GM18867 (cell line): ENCODE data around the gene EEFSEC.

Experiments used
- ATAC-seq: cut with Tn5 transposase; IDR thresholded peaks from one replicate; pipeline ENCODE4 v1.9.1; 2021; ENCODE audit warnings: mild to moderate bottlenecking, moderate library complexity; ENCODE audit not compliant: unreplicated experiment

Gene EEFSEC

DNA sequence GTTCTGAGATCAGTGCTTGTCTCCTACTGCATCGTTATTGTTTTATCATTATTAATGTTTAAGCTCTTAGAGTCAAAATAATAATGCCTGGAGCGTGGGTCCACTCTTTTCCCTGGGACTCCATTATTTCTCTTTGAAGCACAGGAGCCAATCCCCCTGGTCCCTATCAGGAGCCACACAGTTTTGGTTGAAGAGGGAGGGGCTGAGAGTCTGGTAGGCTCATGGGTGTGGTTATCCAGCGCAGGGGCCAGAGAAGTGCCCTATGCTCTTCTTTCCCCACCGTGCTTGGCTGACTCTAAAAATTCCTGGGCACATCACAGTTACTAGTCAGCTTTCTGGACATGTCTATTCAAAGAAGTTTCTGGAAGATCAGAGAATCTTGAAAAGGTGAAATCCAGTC is 191.9 kb downstream of the EEFSEC start:
- no peak for ATAC-seq

DNA sequence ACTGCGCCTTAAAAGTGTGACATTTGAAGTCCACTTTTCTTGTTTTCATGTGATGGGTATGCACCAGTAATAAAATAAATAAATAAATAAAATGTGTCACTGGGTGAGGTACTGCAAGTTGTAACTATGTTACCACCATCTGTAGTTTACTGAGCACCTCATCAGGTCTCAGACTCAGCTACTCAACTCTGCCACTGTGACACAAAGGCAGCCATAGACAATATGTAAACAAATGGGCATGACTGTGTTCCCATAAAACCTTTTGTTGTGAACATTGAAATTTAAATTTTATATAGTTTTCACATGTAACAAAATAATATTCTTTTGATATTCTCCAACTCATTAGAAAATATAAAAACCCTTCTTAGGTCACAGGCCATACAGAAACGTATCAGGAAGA is 193.3 kb downstream of the EEFSEC start:
- ATAC-seq: no peak

DNA sequence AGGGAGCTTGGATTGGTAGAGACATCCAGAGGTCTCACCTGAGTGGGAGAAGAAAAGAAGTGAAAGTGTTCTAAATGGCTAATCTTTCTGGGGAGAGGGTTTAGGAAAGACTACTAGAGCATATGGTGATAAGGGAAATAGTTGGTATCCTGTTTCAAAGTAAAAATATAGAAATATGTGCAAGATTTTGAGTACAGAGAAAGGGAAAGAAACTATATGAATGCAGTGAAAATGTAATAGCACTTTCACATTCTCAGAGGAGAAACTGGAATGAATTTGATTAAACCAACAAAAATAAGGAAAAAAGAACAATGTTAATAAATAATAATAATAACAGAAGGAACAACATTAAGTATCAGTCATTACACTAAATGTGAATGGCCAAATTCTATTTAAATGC is 194.0 kb downstream of the EEFSEC start:
- no peak for ATAC-seq

DNA sequence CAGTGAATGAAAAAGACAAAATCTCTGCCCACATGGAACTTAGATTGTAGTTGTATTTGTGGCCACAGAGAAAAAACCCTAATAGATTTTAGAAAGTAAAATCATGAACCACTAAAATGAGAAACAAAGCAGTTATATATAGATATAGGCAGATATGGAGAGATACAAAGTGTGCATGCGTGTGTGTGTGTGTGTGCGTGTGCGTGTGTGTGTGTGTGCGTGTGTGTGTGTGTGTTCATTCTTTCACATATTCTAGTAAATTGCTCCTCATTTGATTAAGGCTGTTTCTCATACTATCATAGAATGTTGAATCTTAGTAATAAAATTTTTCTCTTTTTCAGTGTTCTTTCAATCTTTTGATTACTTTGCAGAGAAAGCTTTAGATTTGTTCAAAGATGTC is 194.8 kb downstream of the EEFSEC start:
- no peak for ATAC-seq

DNA sequence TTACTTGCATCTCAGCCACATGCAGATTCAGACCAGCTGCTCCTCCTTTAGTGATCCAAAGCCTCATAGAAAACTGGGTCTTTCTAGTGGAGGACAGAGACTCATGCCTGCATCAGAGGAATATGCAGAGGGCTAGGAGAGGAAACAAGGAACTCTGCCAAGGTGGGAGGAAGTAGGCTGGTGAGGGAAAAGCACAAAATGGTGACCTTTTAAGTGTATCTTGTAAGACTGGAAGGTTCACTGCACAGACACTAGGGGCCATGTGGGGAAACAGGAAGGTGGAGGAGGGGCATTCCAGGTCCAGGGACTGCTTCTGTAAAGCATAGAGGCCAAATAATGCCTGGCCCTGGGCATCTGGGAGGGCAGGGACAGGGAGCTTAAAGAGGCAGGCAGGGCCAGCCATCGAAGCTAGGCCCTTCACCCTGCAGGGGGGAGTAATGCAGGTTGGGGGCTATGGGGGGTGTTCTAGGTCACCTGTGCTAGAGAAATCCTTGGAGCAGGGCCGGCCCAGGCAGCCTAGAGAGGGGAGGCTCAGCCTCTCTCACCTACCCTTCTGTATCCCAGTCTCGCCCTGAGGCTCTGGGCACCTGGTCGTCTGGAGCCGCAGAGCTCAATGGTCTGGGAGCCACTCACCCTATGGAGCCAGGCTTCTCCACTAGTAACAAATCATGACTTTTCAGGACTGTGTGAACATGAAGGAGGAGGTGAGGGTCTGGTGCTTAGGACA is 195.7 kb downstream of the EEFSEC start:
- no peak for ATAC-seq

DNA sequence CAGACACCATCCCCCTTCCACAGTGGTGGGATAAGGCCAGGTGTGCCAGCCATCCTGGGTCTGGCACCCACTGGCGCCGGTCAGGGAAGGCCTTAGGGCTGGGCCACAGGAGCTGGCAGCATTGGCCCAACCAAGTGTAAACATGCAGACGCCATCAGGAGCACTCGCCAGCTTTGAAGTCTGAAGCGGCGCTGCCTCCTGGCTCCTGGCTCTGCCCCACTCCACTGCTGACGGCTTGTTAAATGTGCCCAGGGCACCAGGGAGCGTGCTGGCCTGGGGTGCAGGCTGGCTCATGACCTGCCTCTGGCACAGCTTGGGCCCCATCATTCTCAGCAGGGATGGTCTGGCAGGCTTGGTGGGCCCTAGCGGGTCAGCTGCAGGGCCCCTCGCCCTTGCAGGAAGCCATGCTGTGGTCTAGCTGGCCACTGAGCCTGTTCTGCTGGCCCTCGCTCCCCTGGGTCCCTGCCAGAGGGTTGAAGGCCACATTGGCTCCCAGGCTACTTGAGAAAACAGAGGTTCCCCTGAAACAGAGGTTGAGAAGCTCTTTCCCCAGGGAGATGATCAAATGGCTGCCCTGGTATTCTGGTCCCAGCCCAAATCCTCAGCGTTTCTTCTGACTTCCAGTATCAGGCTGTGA is 196.8 kb downstream of the EEFSEC start:
- no peak for ATAC-seq

DNA sequence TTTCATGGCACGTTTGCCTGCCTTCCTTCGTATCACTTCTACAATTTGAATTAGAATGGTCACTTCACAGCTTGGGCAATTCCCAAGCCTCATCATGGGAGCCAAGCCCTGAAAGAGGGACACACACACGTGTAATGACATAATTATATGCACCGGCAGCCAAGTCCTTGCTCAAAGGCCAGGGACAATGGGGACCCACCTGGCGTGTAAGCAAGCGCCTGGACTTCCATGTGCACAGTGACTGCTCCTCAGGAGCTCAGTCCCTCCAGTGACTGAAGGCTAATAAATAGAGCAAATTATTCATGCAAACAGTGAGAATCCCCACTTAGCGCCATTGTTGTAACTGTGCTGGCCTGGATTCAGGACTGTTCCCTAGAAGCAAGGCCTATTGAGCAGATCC is 198.3 kb downstream of the EEFSEC start:
- no peak for ATAC-seq

DNA sequence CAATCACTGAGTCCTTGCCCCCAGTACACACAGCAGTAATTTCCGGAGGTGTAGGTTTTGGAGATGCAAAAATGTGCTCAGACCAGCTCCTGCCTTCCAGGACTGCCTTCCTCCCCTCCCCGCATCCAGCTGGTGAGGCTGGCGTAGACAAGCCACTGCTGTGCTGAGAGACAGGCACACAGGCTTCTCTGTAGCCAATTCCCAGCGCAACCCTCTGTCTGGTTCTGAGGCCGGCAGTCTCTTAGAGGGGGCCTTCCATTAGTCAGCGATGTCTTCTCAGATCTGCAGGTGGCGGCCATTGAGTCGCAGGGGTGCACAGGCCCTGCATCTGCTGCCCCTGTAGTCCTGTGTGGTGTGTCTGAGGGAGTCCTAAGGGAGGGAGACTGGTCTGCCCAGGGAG is 199.0 kb downstream of the EEFSEC start:
- no peak for ATAC-seq

DNA sequence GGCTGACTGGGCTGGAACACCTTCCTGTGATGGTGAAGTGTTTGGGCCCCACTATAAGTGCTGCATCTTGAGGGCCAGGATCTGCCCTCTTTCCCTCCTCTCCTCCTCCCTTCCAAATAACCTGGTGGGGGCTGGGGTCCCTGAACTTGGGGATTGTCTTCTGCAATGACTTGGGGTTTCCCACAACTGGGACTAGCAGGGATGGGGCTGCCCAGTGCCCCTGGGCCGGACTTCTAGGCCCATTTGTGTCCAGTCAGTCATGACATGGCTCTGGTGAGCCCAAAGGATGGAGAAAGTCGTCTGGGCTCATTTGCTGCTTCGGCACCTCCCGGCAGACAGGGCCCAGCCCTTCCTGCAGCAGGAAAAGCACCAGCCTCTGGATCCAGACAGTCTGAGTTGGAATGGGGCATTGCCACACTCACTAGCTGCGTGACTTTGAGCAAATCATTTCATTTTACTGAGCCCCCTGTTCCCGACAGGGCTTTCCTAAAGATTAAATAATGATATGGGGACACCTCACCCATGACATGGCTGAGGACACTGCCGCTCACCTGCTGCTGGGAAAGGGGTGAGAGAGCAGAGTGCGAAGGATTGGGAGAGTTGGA is 200.2 kb downstream of the EEFSEC start:
- no peak for ATAC-seq

DNA sequence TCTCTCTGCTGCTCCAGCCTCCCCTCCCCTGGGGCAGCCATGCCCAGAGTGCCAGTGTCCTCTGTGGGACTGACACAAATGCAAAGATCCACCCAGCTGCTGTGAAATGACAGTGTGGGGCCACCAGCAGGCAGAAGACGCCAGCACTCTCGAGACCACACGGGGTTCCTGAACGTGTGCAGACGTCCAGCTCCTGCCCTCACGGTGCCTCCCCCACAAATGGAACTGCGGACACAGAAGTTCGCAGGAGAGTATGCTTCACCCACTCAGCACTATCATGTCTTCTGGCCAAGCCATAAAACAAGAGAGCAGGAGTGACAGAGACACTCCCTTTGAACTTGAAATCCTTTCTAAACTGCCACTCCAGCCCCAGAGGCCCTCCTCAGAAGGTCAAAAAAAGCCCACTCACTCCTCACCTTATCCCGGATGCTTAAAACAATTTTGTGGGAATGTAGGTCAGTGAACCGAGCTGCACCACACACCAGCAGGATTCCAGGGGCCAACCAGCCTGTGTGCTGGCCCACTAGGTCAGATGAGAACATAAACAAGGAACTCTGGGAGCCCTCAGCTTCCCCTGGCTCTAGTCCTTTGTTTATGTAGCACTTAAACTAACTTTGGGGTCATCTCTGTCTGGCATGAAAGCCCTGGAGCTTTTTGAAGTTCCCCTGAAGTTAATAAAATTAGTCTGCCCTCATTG is 200.9 kb downstream of the EEFSEC start:
- no peak for ATAC-seq

DNA sequence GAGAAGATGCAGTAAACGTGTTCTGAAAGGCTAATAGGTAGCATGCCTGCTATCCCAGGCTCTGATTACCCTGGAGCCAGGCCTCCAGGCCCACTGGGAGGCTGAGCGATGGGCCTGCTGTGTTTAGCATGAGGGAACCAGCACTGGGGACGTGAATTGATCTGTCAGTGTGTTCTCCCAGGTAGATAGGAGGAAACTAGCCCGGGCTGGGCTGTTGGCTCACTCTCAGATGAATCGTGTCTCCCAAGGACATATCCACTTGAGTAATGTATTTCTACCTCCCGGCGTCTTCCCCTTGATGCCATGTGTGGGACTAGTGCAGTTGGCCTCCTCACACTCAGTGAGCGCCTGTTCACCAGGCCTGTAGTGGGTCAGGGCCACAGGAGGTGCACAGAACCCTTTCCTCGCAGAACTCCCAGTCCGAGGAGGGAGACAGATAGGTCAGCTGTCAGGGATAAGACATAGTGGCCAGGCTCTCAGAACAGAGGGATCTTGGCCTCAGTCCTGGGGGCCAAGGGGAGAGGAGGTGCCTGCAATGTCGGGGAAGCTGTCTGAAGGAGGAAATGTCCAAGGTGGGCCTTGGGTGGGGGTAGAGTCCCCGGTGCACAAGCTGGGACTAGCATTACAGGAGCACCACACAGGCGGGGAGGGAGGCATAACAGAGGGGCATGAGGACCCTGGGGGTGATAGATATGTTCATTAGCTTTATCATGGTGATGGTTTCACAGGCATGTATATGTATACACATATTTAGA is 201.7 kb downstream of the EEFSEC start:
- no peak for ATAC-seq

DNA sequence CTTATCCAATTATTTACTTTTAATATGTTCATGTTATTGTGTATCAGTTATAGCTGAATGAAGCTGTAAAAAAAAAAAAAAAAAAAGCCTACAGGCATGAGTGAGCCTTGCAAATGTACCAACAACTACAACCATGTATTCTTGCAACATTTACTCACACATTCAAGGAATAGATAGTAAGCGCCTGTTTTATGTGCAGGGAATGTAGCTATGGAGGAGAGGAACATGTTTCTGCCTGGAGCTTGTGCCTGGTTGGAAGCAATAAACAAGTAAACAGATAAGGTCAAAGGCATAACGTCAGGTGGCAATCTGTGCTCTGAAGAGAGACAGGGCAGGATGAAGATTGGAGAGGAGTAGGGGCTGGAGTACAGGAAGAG is 202.2 kb downstream of the EEFSEC start:
- no peak for ATAC-seq

DNA sequence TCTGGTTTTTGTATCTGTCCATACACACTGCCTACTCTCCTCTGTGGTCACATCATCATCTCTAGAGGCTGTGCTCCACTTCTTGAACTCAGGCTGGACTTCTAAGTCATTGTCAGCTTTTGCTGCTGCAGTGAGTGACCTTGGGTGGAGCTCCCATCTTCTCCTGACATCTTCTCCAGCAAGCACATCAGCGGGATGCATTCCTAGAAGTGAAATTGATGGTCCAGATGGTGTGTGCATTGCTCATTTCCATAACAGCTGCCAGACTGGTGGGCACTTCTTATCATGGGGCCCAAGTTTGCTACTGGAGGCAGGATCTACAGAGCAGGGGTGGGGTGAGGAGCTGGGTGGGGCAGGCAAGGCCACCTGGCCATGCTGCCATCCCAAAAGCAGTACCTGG is 203.5 kb downstream of the EEFSEC start:
- ATAC-seq: no peak

DNA sequence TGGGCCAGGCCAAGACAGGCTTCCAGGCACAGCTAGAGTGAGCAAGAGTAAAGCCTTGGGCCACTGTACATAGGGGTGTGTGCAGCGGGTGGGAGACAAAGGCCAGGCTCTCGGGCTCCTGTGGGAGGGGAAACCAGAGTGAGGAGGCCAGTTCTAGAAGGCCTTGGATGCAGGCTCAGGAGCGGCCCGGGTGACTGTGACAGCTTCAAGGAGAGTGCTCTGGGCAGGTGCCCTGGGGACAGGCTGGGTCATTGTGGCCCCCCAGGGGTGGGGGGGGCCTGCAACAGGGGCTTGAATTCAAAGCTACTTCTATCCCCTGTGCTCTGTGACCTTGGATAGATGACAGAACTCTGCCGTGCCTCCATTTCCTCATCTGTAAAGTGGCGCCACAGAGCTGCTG is 204.3 kb downstream of the EEFSEC start:
- ATAC-seq: no peak

DNA sequence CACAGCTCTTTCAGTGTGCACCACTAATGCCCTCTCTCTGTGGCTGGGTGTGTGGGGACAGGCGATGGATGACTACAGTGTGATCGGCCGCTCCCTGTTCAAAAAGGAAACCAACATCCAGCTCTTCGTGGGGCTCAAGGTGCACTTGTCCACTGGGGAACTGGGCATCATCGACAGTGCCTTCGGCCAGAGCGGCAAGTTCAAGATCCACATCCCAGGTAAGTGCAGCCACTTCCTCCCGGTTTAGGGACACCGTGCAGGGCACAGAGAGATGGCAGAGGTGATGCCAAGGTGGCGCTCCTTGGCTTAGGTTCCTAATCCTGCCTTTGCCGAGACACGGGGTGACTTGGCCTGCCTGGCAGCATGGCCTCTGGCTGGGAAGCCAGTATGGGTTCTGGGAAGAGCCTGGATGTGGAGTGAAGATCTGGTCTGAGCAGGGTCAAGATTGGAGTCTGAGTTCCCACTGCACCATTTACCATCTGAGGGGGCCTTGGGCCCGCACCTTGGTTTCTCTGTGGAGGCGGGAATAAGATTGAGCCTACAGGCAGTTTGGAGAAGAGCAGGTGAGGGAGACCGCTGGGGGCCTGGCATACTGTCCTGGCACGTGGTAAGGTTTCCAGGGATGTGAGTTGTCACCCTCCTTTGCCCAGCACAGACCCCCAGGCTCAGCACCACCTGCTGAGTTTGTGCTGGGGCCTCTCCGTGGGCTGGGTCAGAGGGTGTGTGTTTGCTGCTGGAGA is 205.0 kb downstream of the EEFSEC start:
- no peak for ATAC-seq

DNA sequence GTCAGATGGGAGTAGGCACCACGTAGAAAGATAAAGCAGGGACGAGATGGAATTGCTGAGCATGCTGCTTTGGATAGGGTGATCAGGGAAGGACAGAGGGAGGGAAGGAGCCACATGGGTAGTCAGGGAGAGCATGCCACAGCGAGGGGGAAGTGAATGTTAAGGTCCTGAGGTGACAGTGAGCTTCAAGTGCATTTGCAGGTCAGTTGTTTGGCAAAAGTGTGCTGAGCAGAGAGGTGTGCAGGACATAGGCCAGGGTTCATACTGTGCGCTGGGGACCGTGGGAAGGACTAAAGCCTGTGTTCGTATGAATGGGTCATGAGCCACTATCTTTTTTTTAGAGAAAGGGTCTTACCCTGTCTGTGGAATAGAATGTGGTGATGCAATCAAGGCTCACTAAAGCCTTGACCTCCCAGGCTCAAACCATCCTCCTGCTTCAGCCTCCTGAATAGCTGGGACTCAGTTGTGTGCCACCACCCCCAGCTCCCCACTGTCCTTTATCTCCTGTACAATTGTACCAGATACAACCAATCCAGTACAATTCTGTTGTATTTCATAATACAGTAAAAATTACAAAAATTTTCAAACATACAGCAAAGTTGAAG is 205.9 kb downstream of the EEFSEC start:
- no peak for ATAC-seq

DNA sequence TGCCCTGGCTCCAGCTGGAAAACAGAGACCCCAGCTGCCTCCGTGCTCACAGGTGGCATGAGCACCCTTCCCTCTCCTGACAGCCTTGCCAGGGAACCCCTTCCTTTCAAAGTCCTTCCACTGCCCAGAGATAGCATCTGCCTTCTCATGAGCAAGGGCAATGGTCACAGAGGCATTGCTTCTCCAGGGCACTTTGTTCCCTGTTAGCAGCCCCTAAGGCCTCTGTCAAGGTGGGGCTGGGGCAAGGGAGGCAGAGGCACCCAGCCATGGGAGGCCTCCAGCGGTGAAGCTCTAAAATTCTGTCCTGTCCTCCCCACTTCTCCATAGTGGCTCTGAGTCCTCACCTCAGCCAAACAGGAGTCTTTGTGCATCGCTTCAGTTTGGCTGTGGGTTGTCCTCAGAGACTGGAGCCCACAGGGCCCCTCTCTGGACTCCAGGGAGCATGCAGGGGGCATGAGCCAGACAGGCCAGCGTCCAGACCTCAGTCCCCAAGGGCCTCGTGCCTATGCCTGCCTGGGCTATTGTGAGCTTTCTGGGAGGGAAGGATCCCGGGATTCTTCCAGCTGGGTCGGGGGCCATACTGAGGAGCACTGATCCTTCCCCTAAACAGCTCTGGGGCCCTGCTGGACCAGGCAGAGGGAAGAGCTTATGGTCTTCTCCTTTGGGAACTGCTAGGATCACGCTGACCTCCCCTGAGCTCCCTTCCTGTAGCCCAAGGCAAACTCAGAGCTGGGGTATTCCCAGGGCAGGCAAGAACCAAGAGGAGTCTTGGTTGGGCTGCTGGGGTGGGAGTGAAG is 206.8 kb downstream of the EEFSEC start:
- no peak for ATAC-seq

DNA sequence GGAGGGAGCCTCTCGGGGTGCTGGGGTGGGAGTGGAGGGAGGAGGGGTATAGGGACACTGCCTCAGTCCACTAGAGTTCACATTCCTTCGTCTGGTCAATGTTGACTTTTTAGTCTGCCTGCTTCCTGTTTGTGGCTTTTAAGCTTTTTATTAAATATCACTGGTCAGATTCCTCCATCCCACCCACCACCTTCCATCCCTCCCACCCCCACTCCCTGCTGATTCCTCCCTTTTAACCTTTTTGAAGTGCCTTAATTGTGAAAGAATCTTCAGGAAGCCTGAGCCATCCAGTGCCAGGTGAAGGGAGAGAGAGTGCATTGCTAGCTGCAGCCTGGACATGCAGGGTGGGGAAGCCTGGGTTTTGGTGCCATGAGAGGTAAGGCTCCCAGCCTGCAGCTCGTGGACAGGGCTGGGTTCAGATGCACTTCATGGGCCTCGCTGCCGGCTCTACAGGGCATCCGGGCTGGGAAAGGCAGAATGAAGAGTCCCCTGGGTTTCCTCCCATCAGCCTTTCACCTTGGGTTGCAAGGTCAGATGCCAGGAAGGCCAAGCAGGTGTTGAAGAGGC is 207.5 kb downstream of the EEFSEC start:
- ATAC-seq: no peak
